Measurements from ENCODE around the gene AMOTL1. TPM values are rescaled to one million over a fixed set of nuclear protein-coding genes. Genes with fewer than 3 reads are reported as not detected.

AMOTL1 gene
- polyA plus RNA-seq, 1 of the 3 experiments (the other 2 are of a cell fraction), result 10.7 TPM

DNA sequence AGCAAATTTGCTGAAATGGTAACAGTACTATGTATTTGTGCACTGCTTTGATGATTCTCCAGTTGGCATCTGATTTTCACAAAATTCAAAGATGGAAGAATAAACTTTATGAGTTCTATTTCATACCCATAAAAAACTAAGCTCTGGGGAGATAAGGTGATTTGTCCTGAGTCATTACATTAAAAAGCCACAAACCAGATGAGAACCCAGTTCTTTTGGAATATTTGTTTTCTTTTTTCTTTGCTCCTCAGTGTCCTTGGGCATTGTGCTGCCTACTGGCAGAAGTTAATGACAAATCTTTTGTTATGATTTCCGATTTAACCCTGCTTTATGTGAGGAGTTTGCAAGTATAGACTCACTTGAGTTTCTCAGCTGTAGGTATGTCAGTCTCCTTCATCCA is 45.4 kb upstream of the AMOTL1 start:
- Histone ChIP-seq H3K9me2 (no peaks in the 10 kb centered on the region), H3K79me2 (ENCODE audit: insufficient read depth) (no peaks in the 10 kb centered on the region), H3K27ac (ENCODE audit: low read depth in 2 of 2, low read length in 1 of 2) (no peak overlapping the region), H3K4me1 (ENCODE audit: control insufficient read depth in 1 of 2, insufficient read depth in 2 of 2, low read depth in 1 of 2, low read length in 1 of 2) (no peaks in the 10 kb centered on the region; a peak in 1 of 4 replicates), H3K9ac (no peak overlapping the region), H3K4me3 (ENCODE audit: low read depth in 2 of 2, low read length in 1 of 2) (no peak overlapping the region), H3K4me2 (no peak overlapping the region), H4K20me1 (ENCODE audit: insufficient read depth) (no peaks in the 10 kb centered on the region), H3K36me3 (replicated peaks in 1 of 2; ENCODE audit: control insufficient read depth in 1 of 2, insufficient read depth in 2 of 2, low read length in 1 of 2) (no peaks in the 10 kb centered on the region), H3K9me3 (peaks cover 6% of the 10 kb centered on the region; the same call in 1 of the 2 replicates), H3K27me3 (ENCODE audit: insufficient read depth) (no peaks in the 10 kb centered on the region), H3F3A (replicated peaks; ENCODE audit: insufficient read depth) (no peaks in the 10 kb centered on the region), H2AFZ (ENCODE audit: low read depth) (no peak overlapping the region)
- DNase-seq, result no peak
- POLR2A ChIA-PET, result no interaction called here
- CTCF ChIA-PET, result interaction anchor here (0.6 to 1.0 kb wide), 3 partner anchors 9 to 99 kb away, joined by 3 to 5 read pairs (median 3); no protein-coding TSS in a partner anchor
- no peak for TF ChIP-seq TEAD4 (IDR thresholded peaks at IDR 0.05; ENCODE audit: borderline replicate concordance, insufficient read depth)
- no peak for TF ChIP-seq NFIC (IDR thresholded peaks at IDR 0.05; ENCODE audit: borderline replicate concordance)
- TF ChIP-seq, protein P1, sequence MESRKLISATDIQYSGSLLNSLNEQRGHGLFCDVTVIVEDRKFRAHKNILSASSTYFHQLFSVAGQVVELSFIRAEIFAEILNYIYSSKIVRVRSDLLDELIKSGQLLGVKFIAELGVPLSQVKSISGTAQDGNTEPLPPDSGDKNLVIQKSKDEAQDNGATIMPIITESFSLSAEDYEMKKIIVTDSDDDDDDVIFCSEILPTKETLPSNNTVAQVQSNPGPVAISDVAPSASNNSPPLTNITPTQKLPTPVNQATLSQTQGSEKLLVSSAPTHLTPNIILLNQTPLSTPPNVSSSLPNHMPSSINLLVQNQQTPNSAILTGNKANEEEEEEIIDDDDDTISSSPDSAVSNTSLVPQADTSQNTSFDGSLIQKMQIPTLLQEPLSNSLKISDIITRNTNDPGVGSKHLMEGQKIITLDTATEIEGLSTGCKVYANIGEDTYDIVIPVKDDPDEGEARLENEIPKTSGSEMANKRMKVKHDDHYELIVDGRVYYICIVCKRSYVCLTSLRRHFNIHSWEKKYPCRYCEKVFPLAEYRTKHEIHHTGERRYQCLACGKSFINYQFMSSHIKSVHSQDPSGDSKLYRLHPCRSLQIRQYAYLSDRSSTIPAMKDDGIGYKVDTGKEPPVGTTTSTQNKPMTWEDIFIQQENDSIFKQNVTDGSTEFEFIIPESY (IDR thresholded peaks at IDR 0.05; ENCODE audit: borderline replicate concordance, low read depth), result no peak
- TF ChIP-seq FOSL2 (IDR thresholded peaks at IDR 0.05; ENCODE audit: borderline replicate concordance, low read depth), result no peak
- TF ChIP-seq ELF1 (IDR thresholded peaks at IDR 0.05), result no peak
- no peak for TF ChIP-seq SIN3A (IDR thresholded peaks at IDR 0.05; ENCODE audit: borderline replicate concordance, low read depth, low read length)
- TF ChIP-seq, protein P2, sequence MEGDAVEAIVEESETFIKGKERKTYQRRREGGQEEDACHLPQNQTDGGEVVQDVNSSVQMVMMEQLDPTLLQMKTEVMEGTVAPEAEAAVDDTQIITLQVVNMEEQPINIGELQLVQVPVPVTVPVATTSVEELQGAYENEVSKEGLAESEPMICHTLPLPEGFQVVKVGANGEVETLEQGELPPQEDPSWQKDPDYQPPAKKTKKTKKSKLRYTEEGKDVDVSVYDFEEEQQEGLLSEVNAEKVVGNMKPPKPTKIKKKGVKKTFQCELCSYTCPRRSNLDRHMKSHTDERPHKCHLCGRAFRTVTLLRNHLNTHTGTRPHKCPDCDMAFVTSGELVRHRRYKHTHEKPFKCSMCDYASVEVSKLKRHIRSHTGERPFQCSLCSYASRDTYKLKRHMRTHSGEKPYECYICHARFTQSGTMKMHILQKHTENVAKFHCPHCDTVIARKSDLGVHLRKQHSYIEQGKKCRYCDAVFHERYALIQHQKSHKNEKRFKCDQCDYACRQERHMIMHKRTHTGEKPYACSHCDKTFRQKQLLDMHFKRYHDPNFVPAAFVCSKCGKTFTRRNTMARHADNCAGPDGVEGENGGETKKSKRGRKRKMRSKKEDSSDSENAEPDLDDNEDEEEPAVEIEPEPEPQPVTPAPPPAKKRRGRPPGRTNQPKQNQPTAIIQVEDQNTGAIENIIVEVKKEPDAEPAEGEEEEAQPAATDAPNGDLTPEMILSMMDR (IDR thresholded peaks at IDR 0.05), result no peak
- no peak for TF ChIP-seq POLR2AphosphoS5 (IDR thresholded peaks at IDR 0.05; ENCODE audit: low read depth, low read length)
- TF ChIP-seq, protein P3, sequence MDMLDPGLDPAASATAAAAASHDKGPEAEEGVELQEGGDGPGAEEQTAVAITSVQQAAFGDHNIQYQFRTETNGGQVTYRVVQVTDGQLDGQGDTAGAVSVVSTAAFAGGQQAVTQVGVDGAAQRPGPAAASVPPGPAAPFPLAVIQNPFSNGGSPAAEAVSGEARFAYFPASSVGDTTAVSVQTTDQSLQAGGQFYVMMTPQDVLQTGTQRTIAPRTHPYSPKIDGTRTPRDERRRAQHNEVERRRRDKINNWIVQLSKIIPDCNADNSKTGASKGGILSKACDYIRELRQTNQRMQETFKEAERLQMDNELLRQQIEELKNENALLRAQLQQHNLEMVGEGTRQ (IDR thresholded peaks at IDR 0.05; ENCODE audit: borderline replicate concordance, low read depth, low read length), result no peak
- TF ChIP-seq EZH2phosphoT487 (IDR thresholded peaks at IDR 0.05; ENCODE audit: borderline replicate concordance, low read depth), result no peak
- no peak for TF ChIP-seq JUND (IDR thresholded peaks at IDR 0.05)
- TF ChIP-seq SMC3 (IDR thresholded peaks at IDR 0.05; ENCODE audit: low read depth, low read length), result no peak
- WGBS (ENCODE audit: low lambda C conversion rate), result 48% methylated on average over 1 of the region's 1 CpG

DNA sequence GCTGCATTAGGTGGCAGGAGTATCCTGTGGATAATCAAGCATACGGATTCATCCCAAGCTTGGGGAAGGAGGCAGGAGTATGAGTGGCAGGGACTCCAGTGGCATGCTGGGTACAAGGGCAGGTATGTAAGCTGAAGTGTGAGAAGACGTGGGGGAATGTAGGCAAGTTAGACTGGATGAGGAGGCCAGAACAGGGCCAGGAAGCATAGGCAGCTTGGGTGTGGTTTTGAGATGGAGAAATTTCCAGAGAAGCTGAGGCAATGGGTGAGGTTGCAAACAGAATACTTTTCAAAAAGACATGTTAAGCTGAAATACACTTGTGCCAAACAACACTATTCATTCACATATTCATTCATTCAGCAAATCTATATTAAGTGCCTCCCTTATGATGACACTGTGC is 43.1 kb upstream of the AMOTL1 start:
- POLR2A ChIA-PET, result no interaction called here
- H3K36me3 ChIP-seq (replicated peaks in 1 of 2; ENCODE audit: control insufficient read depth in 1 of 2, insufficient read depth in 2 of 2, low read length in 1 of 2), result no peaks in the 10 kb centered on the region
- H3K9me3 ChIP-seq, result no peaks in the 10 kb centered on the region
- H3K9me2 ChIP-seq, result no peaks in the 10 kb centered on the region
- no peaks in the 10 kb centered on the region for H3K27me3 ChIP-seq (ENCODE audit: insufficient read depth)
- no peak overlapping the region for H2AFZ ChIP-seq (ENCODE audit: low read depth)
- no peak overlapping the region for H3K27ac ChIP-seq (ENCODE audit: low read depth in 2 of 2, low read length in 1 of 2)
- no peaks in the 10 kb centered on the region for H3K79me2 ChIP-seq (ENCODE audit: insufficient read depth)
- DNase-seq, result no peak
- H3K4me2 ChIP-seq, result no peak overlapping the region
- 58% methylated on average over 2 of the region's 2 CpGs for whole genome bisulfite sequencing (ENCODE audit: low lambda C conversion rate)
- H4K20me1 ChIP-seq (ENCODE audit: insufficient read depth), result no peaks in the 10 kb centered on the region
- peaks cover 3 to 7% of the 10 kb centered on the region in 2 experiments; a peak in 2 of 4 replicates for H3K4me1 ChIP-seq (ENCODE audit: control insufficient read depth in 1 of 2, insufficient read depth in 2 of 2, low read depth in 1 of 2, low read length in 1 of 2)
- H3K9ac ChIP-seq, result no peak overlapping the region
- no peak overlapping the region for H3K4me3 ChIP-seq (ENCODE audit: low read depth in 2 of 2, low read length in 1 of 2)
- no peaks in the 10 kb centered on the region for H3F3A ChIP-seq (replicated peaks; ENCODE audit: insufficient read depth)
- CTCF ChIA-PET, result no interaction called here
- TF ChIP-seq, protein P4, sequence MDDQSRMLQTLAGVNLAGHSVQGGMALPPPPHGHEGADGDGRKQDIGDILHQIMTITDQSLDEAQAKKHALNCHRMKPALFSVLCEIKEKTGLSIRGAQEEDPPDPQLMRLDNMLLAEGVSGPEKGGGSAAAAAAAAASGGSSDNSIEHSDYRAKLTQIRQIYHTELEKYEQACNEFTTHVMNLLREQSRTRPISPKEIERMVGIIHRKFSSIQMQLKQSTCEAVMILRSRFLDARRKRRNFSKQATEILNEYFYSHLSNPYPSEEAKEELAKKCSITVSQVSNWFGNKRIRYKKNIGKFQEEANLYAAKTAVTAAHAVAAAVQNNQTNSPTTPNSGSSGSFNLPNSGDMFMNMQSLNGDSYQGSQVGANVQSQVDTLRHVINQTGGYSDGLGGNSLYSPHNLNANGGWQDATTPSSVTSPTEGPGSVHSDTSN (IDR thresholded peaks at IDR 0.05), result no peak
- TF ChIP-seq, protein P5, sequence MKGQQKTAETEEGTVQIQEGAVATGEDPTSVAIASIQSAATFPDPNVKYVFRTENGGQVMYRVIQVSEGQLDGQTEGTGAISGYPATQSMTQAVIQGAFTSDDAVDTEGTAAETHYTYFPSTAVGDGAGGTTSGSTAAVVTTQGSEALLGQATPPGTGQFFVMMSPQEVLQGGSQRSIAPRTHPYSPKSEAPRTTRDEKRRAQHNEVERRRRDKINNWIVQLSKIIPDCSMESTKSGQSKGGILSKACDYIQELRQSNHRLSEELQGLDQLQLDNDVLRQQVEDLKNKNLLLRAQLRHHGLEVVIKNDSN (IDR thresholded peaks at IDR 0.05; ENCODE audit: borderline replicate concordance, low read depth), result no peak
- TF ChIP-seq ELF1 (IDR thresholded peaks at IDR 0.05) (no peak), FOXM1 (IDR thresholded peaks at IDR 0.05; ENCODE audit: low read depth) (no peak), POLR2AphosphoS5 (IDR thresholded peaks at IDR 0.05; ENCODE audit: low read depth, low read length) (no peak), TCF12 (IDR thresholded peaks at IDR 0.05) (no peak), MXI1 (IDR thresholded peaks at IDR 0.05; ENCODE audit: low read depth, low read length) (no peak), RCOR1 (IDR thresholded peaks at IDR 0.05; ENCODE audit: low read length) (no peak), SMC3 (IDR thresholded peaks at IDR 0.05; ENCODE audit: low read depth, low read length) (no peak), FOSL2 (IDR thresholded peaks at IDR 0.05; ENCODE audit: borderline replicate concordance, low read depth) (no peak), NRF1 (IDR thresholded peaks at IDR 0.05; ENCODE audit: low read depth, low read length) (no peak)
- TF ChIP-seq, protein P3 (IDR thresholded peaks at IDR 0.05; ENCODE audit: borderline replicate concordance, low read depth, low read length), result no peak
